IPS DF 4.7 (cell line): ENCODE measurements around the gene KRT82.

Source experiments
- DNase-seq: peaks from one replicate; pipeline ENCODE4 v3.0.0-alpha.2; 2013; ENCODE audit warnings: low spot score; ENCODE audit errors: extremely low read depth

The KRT82 gene

DNA sequence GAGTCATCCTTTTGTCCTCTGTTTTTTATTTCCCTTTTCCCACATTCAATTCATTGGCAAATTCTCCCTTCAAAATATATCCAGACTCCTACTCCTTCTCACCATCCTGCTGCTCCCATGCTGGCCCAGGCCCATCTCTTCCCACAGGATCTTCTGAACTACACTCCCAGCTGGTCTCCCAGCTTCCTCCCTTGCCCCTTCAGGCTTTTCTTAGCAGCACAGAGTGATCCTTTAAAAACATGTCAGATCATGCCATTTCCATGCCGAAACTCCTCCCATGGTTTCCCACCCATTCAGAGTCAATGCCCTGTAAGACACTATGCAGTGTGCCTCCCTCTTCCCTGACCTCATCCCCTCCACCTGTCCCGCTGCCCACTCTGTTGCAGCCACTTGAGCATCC, 18.3 kb downstream of the KRT82 start:
- DNase-seq = no peak

DNA sequence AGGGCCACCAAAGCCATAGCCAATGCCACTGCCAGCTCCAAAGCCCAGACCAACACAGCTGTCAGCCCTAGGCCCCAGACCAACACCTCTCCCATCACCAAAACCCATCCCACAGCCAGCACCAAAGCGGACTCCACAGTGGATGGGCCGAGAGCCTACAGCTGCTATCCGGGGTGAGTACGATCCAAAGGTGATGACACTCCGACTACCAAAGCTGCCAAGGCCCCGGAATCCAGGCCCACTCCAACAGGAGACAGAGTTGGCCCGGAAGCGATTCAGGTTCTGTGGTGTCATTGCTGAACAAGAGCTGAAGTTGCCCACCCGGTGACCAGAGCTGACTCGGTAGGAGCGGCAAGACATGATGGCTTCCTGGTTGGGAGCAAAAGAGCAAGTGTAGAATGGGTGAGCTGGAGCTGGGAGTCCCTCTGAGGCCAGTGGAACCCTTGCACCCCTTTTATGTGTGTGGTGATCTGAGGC, 20.9 kb downstream of the KRT82 start, which contains the start of gene KRT84:
Gene KRT84, minus strand, starts transcription at position 427 of the 477 bp plus-strand sequence. Its CDS starts 67 bp downstream, at position 360.
- DNase-seq = no peak

DNA sequence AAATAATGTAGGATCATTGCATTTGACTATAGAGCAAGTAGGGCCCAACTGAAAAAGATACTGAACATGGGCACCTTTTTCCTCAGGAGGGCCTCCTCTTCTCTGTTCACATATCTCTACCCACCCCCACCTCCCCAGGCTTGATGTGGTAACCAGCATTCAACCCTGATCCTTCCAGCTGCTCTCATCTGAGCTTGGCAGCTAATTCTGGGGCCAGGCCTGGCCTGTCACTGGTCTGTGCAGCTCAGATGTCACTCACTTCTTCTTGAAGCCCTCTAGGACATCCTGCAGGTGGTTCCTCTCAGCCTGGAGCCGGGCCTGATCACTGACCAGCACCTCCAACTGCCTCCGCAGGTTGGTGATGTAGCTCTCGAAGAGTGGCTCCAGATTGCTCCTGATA, 22.8 kb downstream of the KRT82 start:
- DNase-seq = no peak

DNA sequence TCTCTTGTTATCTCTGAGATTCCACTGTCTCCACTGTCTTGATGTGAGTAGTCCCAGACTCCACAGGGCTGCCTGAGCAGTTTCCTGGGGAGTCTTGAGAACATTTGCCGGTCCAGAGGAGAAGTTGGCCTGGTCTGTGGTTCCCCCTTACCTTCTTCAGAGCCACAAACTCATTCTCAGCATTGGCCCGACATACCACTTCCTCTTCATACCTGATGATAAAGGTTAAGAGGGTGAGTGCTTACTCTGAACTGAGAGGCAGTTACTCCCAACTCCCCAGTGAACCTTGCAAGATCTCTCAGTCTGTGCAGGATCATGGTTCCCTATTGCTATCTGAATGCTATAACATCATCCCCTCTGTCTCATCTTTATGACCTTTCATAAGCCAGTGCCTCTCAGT, 23.3 kb downstream of the KRT82 start:
- no peak for DNase-seq

DNA sequence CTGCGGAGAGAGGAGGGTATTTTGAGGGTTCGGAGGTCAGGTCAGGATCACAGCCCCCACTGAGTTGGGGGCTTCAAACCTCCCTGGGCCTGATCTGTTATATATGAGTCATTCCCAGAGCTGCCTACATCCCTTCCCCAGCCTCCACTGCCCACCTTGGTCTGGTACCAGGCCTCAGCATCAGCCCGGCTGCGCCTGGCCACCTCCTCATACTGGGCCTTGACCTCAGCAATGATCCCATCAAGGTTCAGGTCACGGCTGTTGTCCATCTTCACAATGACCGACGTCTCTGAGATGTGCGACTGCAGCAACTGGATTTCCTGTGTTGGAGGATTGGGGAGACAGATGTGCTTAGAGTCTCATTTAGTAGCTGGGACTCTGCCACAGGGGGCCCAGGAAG, 24.9 kb downstream of the KRT82 start:
- DNase-seq = no peak

DNA sequence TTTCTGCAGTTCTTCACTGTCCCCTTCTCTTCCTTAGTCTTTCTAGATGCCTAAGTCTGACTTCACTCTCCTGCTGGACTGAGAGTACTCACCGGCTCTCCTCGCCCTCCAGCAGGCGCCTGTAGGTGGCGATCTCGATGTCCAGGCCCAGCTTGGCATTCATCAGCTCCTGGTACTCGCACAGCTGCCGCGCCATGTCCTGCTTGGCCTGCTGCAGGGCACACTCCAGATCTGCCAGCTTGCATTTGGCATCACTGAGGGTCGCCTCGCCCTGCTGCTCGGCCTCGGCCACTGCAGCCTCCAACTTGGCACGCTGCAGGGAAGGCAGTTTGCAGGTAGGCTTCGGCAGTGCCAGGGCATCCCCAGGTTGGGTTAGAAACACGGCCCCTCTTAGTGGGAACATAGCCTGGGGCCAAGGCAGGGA, 25.9 kb downstream of the KRT82 start:
- DNase-seq = no peak

DNA sequence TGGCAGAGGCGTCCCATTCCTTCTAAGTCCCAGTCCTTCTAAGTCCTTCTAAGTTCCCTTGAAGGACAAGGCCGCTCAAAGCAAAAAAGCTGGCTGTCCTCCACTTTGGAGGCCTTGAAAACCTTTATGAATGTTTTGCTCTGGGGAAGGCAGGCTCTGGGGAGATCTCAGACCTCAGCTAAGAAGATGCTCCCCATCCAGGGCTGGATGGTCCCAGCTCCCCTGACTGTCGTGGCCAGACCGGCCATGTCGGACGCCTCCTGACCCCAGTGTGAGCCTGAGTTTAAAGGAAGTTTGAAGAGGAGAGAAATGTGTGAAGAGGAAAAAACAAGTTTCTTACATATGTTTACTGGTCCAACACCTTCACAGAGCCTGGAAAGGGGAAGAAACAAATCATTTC, 26.6 kb downstream of the KRT82 start:
- no peak for DNase-seq

DNA sequence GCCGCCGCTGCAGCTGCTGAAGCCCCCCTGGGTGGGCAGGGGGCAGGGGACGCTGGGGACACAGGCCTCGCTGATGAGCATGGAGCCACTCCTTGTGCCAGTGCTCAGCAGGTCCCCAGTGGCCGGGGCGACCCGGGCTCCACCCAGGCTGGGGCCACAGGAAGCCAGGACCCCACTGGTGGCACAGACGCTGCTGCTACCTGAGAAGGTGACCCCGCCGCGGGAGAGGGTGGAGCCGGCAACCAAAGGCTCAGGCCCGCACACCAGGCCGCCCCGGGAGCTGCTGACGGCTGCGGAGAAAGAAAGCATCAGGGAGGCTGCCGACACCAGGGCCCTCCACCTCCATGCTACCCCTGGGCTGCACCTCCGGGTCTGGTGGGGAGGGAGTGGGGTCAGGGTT, 28.0 kb downstream of the KRT82 start:
- no peak for DNase-seq

DNA sequence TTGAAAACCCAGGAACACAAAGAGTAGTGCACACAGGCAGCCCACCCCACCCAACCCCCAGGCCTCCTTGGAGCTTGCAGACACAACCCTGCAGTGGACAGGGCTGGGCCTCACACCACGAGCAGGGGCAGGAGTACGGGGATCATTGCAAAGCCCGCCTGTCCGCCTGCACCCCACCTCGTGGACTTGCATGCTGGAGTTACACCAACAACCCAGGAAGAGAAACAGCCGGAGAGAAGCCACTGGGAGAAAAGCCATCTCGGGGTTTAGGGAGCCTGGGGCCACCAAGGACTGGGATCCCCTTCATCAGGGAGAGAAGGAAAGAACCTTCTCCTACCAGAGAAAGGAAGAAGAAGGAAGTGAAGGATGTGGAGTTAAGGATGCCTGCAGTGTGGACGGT, 28.9 kb downstream of the KRT82 start:
- no peak for DNase-seq

DNA sequence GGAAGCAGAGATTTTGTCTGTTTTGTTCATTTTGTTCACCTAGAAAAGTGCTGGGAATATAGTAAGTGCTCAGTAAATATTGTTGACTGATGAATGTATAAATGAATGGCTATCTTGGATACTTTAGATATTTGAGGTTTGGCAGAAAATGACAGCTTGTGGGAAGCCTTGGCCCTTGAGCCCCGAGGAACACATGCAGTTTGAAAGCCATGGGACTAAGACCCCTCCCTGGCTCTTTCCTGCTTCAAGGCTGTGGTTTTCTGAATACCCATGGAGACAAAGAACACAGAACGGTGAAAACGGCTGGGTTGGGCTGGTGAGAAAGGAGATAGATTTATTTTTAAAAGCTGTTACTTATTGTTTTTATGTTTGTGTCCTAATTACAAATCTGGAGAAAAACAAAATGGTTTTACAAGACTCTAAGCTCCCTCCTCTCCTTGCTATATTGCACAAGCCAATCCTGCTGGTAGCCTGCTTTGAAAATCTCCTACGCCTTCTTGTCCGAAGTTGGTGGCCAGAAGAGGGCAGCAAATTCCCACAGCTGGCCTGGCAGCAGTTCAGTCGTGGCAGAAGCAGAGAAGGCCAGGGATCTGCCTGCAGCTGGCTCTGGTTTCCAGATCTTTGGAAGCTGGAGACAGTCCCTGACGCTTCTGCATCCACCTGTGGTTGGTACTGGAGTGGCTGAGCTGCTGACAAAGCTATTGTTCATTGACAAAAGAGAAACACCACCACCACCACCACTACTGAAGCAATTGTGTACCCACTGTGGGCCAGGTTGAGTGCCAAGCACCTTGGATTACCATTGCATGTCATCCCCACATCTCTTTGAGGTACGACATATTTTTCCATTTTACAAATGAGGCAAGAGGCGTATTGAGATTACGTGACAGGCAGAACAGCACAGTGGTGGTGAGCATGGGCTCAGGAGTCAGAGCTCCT, 33.6 kb downstream of the KRT82 start:
- DNase-seq = peak; percentile 64

DNA sequence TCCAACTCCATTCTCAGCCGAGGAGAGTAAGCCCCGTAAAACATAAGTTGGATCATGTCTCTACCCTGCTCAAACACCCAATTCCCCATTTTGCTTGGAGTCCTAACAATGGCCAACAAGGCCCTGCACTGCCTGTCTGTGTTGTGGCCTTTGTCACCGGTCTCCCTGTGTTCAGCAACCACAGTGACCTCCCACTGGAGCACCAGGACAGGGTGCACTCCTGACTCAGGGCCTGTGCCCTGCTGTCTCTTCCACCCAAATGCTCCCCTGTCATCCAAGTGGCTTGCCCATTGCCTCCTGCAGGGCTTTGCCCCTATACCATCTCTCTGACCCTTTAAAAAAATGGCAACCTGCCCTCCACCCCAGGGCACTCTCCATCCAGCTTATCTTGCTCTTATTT, 34.4 kb downstream of the KRT82 start:
- DNase-seq = no peak

DNA sequence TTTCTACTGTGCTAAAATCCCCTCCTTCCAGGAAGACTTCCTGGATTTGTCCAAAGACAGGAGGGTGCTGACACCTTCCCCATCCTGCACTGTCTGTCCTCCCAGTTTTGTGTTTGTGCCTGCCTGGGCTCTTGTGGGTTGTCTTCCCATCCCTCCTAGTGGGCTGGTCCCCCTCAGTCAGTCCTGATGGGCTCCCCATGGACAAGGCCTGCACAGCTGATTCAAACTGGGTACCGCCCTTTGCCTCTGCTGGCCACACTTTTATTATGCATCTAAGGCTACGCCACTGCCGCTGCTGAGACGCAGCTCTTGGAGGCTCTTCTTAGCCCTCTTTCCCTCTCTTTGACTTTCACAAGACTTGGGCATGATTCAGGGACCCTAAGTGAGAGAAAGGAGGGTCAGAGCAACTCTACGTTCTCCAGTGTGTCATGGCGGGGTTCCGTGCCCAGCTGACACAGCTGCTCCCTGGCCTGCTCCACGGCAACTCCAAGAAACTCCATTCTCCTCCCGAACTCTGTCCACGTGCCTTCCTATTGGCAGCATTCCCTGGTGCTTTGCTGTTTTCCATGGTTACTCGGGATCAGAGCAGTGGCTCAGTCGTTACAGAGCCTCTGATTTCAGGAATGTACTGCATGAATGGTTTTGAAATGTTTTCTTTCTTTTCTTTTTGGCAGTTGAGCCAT, 35.1 kb downstream of the KRT82 start:
- DNase-seq = no peak

DNA sequence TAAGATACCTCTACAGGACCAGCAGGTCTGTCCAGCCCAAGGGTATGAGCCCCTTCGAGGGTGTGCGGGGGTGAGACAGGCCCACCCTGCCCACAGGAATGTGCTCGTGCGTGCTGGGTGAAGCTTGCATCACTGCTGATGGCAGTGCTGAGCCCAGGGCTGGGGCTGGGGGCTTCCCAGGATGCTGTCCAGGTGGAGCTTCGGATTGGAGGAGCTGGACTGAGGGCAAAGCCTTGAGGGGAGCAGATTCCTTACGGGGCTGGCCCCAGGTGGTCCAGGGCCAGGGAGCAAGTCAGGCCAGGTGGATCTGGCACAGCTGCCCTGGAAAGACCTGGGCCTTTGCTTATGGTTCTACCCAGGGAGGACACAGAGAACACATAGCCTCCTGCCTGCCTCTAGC, 36.3 kb downstream of the KRT82 start:
- DNase-seq = no peak

DNA sequence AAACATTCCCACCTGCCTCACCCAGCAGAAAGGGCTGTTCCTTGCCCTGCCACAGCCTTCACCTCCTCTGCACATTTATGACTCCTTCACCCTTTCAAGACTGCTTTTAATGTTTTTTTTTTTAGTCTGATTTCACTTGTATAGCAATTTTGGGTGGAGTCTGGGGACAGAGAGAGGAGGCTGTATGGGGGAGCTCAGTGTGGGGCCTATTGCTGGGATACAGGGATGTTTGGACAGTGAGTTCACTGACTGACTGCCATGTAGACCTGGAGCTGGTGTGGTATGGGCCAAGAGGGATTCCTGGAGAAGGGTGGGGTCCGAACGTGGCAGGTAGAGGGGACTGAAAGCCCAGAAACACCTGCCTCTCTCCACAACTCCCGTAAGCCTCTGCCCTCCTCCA, 36.9 kb downstream of the KRT82 start:
- DNase-seq = no peak

DNA sequence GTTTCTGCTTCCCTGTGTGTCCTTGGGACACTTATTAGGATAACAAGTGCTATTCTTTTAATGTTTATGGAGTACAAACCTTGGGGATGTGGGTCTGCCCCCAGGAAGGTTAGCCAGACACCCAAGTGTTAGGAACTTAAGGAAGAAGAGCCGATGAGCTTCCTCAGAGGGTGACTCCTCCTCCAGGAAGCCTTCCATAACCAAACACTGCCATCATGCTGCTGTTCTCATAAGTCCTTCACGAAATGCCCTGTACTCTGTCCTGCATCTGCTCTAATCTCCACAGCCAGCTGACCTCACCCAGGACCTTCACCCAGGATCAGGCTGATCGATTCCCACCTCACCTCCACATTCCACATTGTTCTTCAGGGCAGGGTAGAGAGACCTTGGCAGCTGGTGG, 37.6 kb downstream of the KRT82 start:
- no peak for DNase-seq

DNA sequence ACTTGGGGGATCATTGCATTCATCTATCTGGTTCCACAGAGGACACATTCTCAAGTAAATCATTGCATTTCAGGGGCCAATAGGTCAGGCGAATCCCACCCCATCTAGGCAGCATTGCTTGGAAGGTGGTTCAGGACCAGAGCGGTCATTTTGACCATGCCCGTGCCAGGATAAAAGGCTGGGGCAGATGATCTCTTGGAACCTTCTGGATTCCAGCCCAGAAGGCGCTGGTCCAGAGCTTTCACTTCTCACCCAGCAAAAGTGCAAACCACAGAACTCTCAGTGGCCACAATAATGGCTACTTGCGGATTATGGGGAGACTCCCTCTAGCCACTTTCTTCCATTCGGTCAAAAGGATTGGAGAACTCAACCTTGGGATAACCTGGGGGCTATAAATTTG, 38.3 kb downstream of the KRT82 start:
- DNase-seq = no peak

DNA sequence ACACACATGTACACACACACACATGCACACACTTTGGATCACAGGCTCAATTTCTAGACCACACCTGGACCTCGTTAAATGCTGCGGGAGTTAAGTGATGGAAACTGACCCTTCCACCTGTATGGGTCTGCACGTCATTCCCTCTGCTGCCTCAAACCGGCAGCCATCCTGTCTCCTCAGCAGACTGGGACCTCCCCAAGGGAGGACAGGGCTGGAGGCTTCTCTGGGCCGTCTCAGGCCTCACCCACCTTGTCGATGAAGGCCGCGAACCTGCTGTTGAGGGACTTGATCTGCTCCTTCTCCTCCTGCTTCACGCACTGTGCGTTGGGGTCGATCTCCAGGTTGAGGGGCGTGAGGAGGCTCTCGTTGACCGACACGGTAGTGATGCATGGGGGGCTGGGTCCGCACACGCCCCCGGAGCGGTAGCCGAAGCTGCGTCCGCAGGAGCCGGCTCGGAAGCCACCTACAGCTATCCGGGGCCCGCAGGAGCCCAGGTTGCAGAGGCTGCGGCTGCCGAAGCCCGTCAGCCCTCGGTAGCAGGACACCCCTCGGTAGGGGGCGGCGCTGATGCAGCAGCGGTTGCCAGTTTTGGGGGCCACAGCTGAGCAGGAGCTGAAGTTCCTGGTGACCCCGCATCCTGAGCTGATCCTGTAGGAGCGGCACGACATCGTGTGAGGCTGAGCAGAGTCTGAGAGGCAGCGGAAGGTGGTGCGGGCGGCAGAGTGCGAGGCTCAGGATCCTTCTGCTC, 39.2 kb downstream of the KRT82 start, which contains the start of gene KRT85:
Gene KRT85, minus strand, starts transcription at position 744 of the 748 bp plus-strand sequence. Its CDS starts 76 bp downstream, at position 668.
- DNase-seq = no peak

DNA sequence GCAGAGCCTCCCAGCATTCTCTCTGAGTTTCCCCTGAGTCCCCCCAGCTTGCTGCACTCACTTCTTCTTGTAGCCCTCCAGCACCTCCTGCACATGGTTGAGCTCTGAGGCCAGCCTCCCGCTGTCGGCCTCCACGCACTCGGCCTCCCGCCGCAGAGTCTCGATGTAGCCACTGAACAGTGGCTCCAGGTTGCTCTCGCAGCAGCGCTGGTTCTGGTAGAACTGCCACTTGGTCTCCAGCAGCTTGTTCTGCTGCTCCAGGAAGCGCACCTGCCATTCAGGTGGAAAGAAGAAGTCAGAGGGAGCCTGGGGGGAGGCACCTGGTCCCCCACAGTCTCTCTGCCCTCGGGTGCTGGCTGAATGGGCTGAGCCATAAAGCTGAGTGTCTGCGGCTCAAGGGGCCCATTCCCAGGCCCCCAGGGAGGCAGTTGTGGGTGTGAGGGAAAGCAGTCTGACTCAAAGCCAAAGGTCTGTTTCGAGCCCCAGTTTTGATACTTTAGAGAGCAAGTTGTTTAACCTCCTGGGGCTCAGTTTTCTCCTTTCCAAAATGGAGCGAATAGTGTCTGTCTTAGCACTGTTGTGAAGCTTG, 41.1 kb downstream of the KRT82 start:
- DNase-seq = no peak

DNA sequence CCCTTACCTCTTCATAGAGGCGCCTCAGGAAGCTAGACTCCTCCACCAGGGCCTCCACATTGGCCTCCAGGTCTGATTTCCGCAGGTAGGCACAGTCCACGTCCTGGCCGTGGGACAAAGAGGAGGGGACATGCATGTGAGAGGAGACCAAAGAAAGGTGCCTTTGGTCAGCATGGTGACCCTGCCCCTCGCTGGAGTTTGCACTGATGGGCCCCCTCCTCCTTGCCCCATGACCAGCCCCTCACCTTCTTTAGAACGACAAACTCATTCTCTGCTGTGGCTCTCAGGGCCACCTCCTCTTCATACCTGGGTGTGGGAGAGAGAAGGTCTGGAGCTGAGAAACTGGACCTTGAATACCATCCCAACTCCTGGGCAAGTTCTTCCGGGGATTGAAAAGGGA, 42.1 kb downstream of the KRT82 start:
- no peak for DNase-seq

DNA sequence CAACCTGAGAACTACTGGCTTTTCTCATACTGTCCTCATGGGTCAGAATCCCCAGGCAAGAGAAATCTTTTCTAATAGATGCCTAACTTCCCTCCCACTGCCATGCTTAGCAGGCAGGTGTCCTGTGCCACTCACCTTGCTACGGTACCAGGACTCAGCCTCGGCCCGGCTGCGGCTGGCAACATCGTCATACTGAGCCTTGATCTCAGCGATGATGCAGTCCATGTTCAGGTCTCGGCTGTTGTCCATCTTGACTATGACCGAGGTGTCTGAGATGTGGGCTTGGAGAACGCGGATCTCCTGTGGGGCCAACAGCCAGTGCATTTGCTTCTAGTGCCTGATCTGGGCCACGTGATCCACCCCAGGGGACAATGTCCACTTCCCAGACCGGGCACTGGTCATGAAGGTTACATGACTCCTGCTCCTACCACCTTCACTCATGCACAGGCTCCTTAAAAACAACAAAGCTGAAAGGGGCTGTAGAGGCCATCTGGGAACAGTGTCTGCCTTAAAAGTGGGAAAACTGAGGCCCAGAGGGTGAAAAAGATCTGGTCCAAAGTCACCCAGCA, 42.9 kb downstream of the KRT82 start:
- DNase-seq = no peak
